Neural cell (in vitro differentiated cells): ENCODE measurements around the gene SPTB. TPM values are rescaled to one million over a fixed set of nuclear protein-coding genes. Genes with fewer than 3 reads are reported as not detected.

Experiments used
- H2AFZ ChIP-seq: fragments of 200-600, 300-800 bp; sonication (generic), shearing (Covaris generic); 2 replicates; pipeline ENCODE4 v1.6.0; 2014; ENCODE audit warnings: low read depth, mild to moderate bottlenecking, antibody characterized with exemption, low read length, moderate library complexity
- H3F3A ChIP-seq: fragments of 200-600 bp; shearing (Covaris generic); 2 replicates; pipeline ENCODE4 v1.6.1; 2016; ENCODE audit warnings: mild to moderate bottlenecking, moderate library complexity, mixed read lengths, antibody characterized with exemption, low read length; ENCODE audit not compliant: insufficient read depth, poor library complexity, severe bottlenecking
- H3K27ac ChIP-seq: fragments of 200-600, 300-800 bp; sonication (generic), shearing (Covaris generic); 2 replicates; pipeline ENCODE4 v1.5.1; 2014; ENCODE audit warnings: mild to moderate bottlenecking, low read length, moderate library complexity
- H3K27me3 ChIP-seq: fragments of 300-800, 200-600 bp; sonication (generic), shearing (Covaris generic); 2 replicates; pipeline ENCODE4 v1.6.0; 2014; ENCODE audit warnings: mild to moderate bottlenecking, low read depth, low read length, moderate library complexity; ENCODE audit not compliant: insufficient read depth
- H3K36me3 ChIP-seq: fragments of 300-800, 200-600 bp; sonication (generic), shearing (Covaris generic); 2 replicates; pipeline ENCODE4 v1.5.1; 2014; ENCODE audit warnings: mild to moderate bottlenecking, antibody characterized with exemption, low read length, moderate library complexity; ENCODE audit not compliant: insufficient read depth
- H3K4me2 ChIP-seq: fragments of 300-800, 200-600 bp; sonication (generic), shearing (Covaris generic); 2 replicates; pipeline ENCODE4 v1.6.0; 2014; ENCODE audit warnings: mild to moderate bottlenecking, low read length
- H3K4me3 ChIP-seq: fragments of 300-800, 200-600 bp; sonication (generic), shearing (Covaris generic); 2 replicates; pipeline ENCODE4 v1.5.1; 2014; ENCODE audit warnings: mild to moderate bottlenecking, low read length, moderate library complexity
- H3K79me2 ChIP-seq: fragments of 200-600 bp; shearing (Covaris generic); replicated peaks from 2 replicates; pipeline ENCODE4 v1.6.0; 2014; ENCODE audit warnings: mild to moderate bottlenecking, low read length, moderate library complexity; ENCODE audit not compliant: insufficient read depth
- H3K9ac ChIP-seq: fragments of 300-800, 200-600 bp; sonication (generic), shearing (Covaris generic); 2 replicates; pipeline ENCODE4 v1.6.1; 2016; ENCODE audit warnings: mild to moderate bottlenecking, low read length, mixed read lengths
- H3K9me2 ChIP-seq: fragments of 200-600 bp; shearing (Covaris generic); 2 replicates; pipeline ENCODE4 v1.6.1; 2016; ENCODE audit warnings: mild to moderate bottlenecking, low read length, mixed read lengths; ENCODE audit not compliant: insufficient read depth
- H3K9me3 ChIP-seq: fragments of 200-600, 300-800 bp; sonication (generic), shearing (Covaris generic); 2 replicates; pipeline ENCODE4 v1.6.1; 2016; ENCODE audit warnings: mild to moderate bottlenecking, mixed run types, low read length, moderate library complexity, mixed read lengths
- H4K20me1 ChIP-seq: fragments of 200-600 bp; shearing (Covaris generic); 2 replicates; pipeline ENCODE4 v1.6.1; 2016; ENCODE audit warnings: mild to moderate bottlenecking, mixed run types; ENCODE audit not compliant: insufficient read depth
- EP300 ChIP-seq: fragments of 450-650 bp; conservative IDR thresholded peaks from 2 replicates; pipeline ENCODE4 v1.6.1; 2014; ENCODE audit warnings: antibody characterized with exemption, mild to moderate bottlenecking, moderate library complexity; ENCODE audit not compliant: poor library complexity, severe bottlenecking
- EZH2 ChIP-seq: fragments of 200-600, 300-800 bp; shearing (Covaris generic), sonication (generic); IDR thresholded peaks from 2 replicates; pipeline ENCODE4 v1.6.1; 2014; ENCODE audit warnings: antibody characterized with exemption, low read length, borderline replicate concordance, mild to moderate bottlenecking; ENCODE audit not compliant: insufficient read depth, poor library complexity, severe bottlenecking
- MXI1 ChIP-seq: fragments of 450-650 bp; conservative IDR thresholded peaks from 2 replicates; pipeline ENCODE4 v1.6.1; 2014; ENCODE audit warnings: antibody characterized with exemption, mild to moderate bottlenecking; ENCODE audit not compliant: poor library complexity, severe bottlenecking
- POLR2AphosphoS5 ChIP-seq: IDR thresholded peaks from 2 replicates; pipeline ENCODE4 v1.6.1; 2012
- RAD21 ChIP-seq: fragments of 450-650 bp; conservative IDR thresholded peaks from 2 replicates; pipeline ENCODE4 v1.6.1; 2014; ENCODE audit warnings: antibody characterized with exemption, mild to moderate bottlenecking, moderate library complexity
- REST ChIP-seq: IDR thresholded peaks from 2 replicates; pipeline ENCODE4 v1.6.1; 2012; ENCODE audit warnings: borderline replicate concordance
- SMC3 ChIP-seq: fragments of 450-650 bp; conservative IDR thresholded peaks from 2 replicates; pipeline ENCODE4 v1.6.1; 2014; ENCODE audit warnings: antibody characterized with exemption, mild to moderate bottlenecking, moderate library complexity; ENCODE audit not compliant: poor library complexity
- TAF1 ChIP-seq: IDR thresholded peaks from 2 replicates; pipeline ENCODE4 v1.6.1; 2012; ENCODE audit warnings: low read depth
- polyA plus RNA-seq: library from polyadenylated mRNA; depleted of rRNA; stranded (reverse); fragments of >200 nt; gene quantifications from 2 replicates; pipeline ENCODE4 v1.2.3, GENCODE V29; 2014
- TF ChIP-seq, protein P1 (sequence below): fragments of 450-650 bp; IDR thresholded peaks from 2 replicates; pipeline ENCODE4 v1.5.1; 2014; ENCODE audit warnings: antibody characterized with exemption, mild to moderate bottlenecking, moderate library complexity; ENCODE audit not compliant: poor library complexity, severe bottlenecking

Gene SPTB
- polyA plus RNA-seq, 1 donor from 2014 or later, result 1.9 TPM

GRCh38 chr14:64763085-64763782 is 116.5 kb downstream of the SPTB start:
- H3K4me2 ChIP-seq, result no peak overlapping the region
- H3K4me3 ChIP-seq, result no peak overlapping the region
- no peak overlapping the region for H3K9ac ChIP-seq
- H3K27ac ChIP-seq, result no peak overlapping the region
- H3F3A ChIP-seq, result no peaks in the 10 kb centered on the region
- H3K79me2 ChIP-seq, result no peaks in the 10 kb centered on the region
- TF ChIP-seq, protein P1, sequence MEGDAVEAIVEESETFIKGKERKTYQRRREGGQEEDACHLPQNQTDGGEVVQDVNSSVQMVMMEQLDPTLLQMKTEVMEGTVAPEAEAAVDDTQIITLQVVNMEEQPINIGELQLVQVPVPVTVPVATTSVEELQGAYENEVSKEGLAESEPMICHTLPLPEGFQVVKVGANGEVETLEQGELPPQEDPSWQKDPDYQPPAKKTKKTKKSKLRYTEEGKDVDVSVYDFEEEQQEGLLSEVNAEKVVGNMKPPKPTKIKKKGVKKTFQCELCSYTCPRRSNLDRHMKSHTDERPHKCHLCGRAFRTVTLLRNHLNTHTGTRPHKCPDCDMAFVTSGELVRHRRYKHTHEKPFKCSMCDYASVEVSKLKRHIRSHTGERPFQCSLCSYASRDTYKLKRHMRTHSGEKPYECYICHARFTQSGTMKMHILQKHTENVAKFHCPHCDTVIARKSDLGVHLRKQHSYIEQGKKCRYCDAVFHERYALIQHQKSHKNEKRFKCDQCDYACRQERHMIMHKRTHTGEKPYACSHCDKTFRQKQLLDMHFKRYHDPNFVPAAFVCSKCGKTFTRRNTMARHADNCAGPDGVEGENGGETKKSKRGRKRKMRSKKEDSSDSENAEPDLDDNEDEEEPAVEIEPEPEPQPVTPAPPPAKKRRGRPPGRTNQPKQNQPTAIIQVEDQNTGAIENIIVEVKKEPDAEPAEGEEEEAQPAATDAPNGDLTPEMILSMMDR, result no peak
- TF ChIP-seq POLR2AphosphoS5, result no peak
- no peak for TF ChIP-seq TAF1
- no peak for TF ChIP-seq MXI1
- TF ChIP-seq RAD21, result no peak
- TF ChIP-seq SMC3, result no peak
- TF ChIP-seq EP300, result no peak
- no peaks in the 10 kb centered on the region for H3K36me3 ChIP-seq
- no peaks in the 10 kb centered on the region for H3K27me3 ChIP-seq
- H4K20me1 ChIP-seq, result no peaks in the 10 kb centered on the region
- H3K9me2 ChIP-seq, result no peaks in the 10 kb centered on the region
- H2AFZ ChIP-seq, result no peak overlapping the region
- H3K9me3 ChIP-seq, result no peaks in the 10 kb centered on the region

- H4K20me1 ChIP-seq, result no peaks in the 10 kb centered on the region
- no peaks in the 10 kb centered on the region for H3K79me2 ChIP-seq
- H3K9ac ChIP-seq, result no peak overlapping the region
- no peaks in the 10 kb centered on the region for H3K36me3 ChIP-seq
- H3K9me2 ChIP-seq, result no peaks in the 10 kb centered on the region
- no peaks in the 10 kb centered on the region for H3K27me3 ChIP-seq
- no peak for TF ChIP-seq SMC3
- no peak for TF ChIP-seq EZH2
- TF ChIP-seq, protein P1, result no peak
- no peak for TF ChIP-seq MXI1
- no peak for TF ChIP-seq POLR2AphosphoS5
- TF ChIP-seq EP300, result no peak
- no peak for TF ChIP-seq TAF1
- no peak for TF ChIP-seq RAD21
- no peak for TF ChIP-seq REST
- no peak overlapping the region for H3K4me3 ChIP-seq
- no peak overlapping the region for H3K27ac ChIP-seq
- no peaks in the 10 kb centered on the region for H3K9me3 ChIP-seq
- no peaks in the 10 kb centered on the region for H3F3A ChIP-seq
- no peak overlapping the region for H3K4me2 ChIP-seq
- no peak overlapping the region for H2AFZ ChIP-seq
Observed at GRCh38 chr14:64762044-64763034, 117.4 kb downstream of the SPTB start.
